Neuronal stem cell (in vitro differentiated cells): ENCODE measurements around the gene SMAD9.

ENCODE experiments used
- DNase-seq: peaks from one replicate; pipeline ENCODE4 v3.0.0-alpha.2; 2013; ENCODE audit warnings: low spot score
- H2AFZ ChIP-seq: one replicate; pipeline ENCODE4 v1.6.1; 2013; ENCODE audit warnings: mild to moderate bottlenecking, low read length, inconsistent platforms
- H2AK5ac ChIP-seq: 2 replicates; pipeline ENCODE4 v1.6.1; 2013; ENCODE audit warnings: low read depth, mild to moderate bottlenecking, inconsistent platforms, low read length, moderate library complexity, mixed read lengths
- H2BK120ac ChIP-seq: 2 replicates; pipeline ENCODE4 v1.6.1; 2013; ENCODE audit warnings: low read depth, mild to moderate bottlenecking, inconsistent platforms, low read length, moderate library complexity, mixed read lengths
- H2BK12ac ChIP-seq: one replicate; pipeline ENCODE4 v1.6.1; 2013; ENCODE audit warnings: low read length, inconsistent platforms
- H2BK15ac ChIP-seq: 2 replicates; pipeline ENCODE4 v1.6.1; 2013; ENCODE audit warnings: mild to moderate bottlenecking, low read length, inconsistent platforms, mixed read lengths
- H2BK5ac ChIP-seq: one replicate; pipeline ENCODE4 v1.6.1; 2013; ENCODE audit warnings: inconsistent platforms, mild to moderate bottlenecking, low read length, moderate library complexity
- H3K14ac ChIP-seq: one replicate; pipeline ENCODE4 v1.6.1; 2013; ENCODE audit warnings: low read length, inconsistent platforms
- H3K18ac ChIP-seq: 2 replicates; pipeline ENCODE4 v1.6.1; 2013; ENCODE audit warnings: low read length, inconsistent platforms
- H3K23ac ChIP-seq: 2 replicates; pipeline ENCODE4 v1.6.1; 2013; ENCODE audit warnings: low read depth, mild to moderate bottlenecking, mixed read lengths, low read length, inconsistent platforms; ENCODE audit not compliant: poor library complexity
- H3K27ac ChIP-seq: replicated peaks from 3 replicates; pipeline ENCODE4 v1.5.1; 2013; ENCODE audit warnings: low read length, inconsistent platforms
- H3K27me3 ChIP-seq, 3 experiments: 2 replicates each; pipeline ENCODE4 v1.6.1; 2013; ENCODE audit warnings: low read length in 3 of 3, mild to moderate bottlenecking in 2 of 3, inconsistent platforms in 1 of 3, low read depth in 1 of 3, mixed read lengths in 1 of 3, moderate library complexity in 1 of 3; ENCODE audit not compliant: control insufficient read depth in 3 of 3, insufficient read depth in 3 of 3
- H3K36me3 ChIP-seq, 2 donors: replicated peaks in 1 of 2; 2 replicates each; pipeline ENCODE4 v1.6.1; 2013; ENCODE audit warnings: low read length in 2 of 2; ENCODE audit not compliant: control insufficient read depth in 2 of 2, insufficient read depth in 2 of 2
- H3K4ac ChIP-seq: 2 replicates; pipeline ENCODE4 v1.6.1; 2013; ENCODE audit warnings: inconsistent platforms, mild to moderate bottlenecking, low read length, moderate library complexity
- H3K4me1 ChIP-seq, 2 donors: 1 replicate in 1 of 2; 2 replicates in 1 of 2; pipeline ENCODE4 v1.6.1; 2013; ENCODE audit warnings: low read length in 2 of 2, low read depth in 1 of 2; ENCODE audit not compliant: control insufficient read depth in 2 of 2, insufficient read depth in 1 of 2
- H3K4me2 ChIP-seq: one replicate; pipeline ENCODE4 v1.6.1; 2013; ENCODE audit warnings: mild to moderate bottlenecking, low read length, inconsistent platforms; ENCODE audit not compliant: insufficient read depth, poor library complexity, severe bottlenecking
- H3K4me3 ChIP-seq, 2 donors: 2 replicates each; pipeline ENCODE4 v1.5.1; 2013; ENCODE audit warnings: low read length in 2 of 2, mild to moderate bottlenecking in 2 of 2, inconsistent platforms in 1 of 2, moderate library complexity in 1 of 2
- H3K79me1 ChIP-seq: one replicate; pipeline ENCODE4 v1.6.1; 2013; ENCODE audit warnings: low read depth, mild to moderate bottlenecking, inconsistent platforms, low read length, moderate library complexity
- H3K9ac ChIP-seq: one replicate; pipeline ENCODE4 v1.6.1; 2013; ENCODE audit warnings: mild to moderate bottlenecking, low read depth, low read length, inconsistent platforms; ENCODE audit not compliant: poor library complexity
- H3K9me3 ChIP-seq, 2 donors: replicated peaks in 1 of 2; 2 replicates each; pipeline versions ENCODE3 to v1.6.1; 2013; ENCODE audit warnings: low read length in 2 of 2, mild to moderate bottlenecking in 2 of 2, inconsistent platforms in 1 of 2, low read depth in 1 of 2, mixed read lengths in 1 of 2, moderate library complexity in 1 of 2; ENCODE audit not compliant: control insufficient read depth in 2 of 2, insufficient read depth in 1 of 2
- H4K8ac ChIP-seq: one replicate; pipeline ENCODE4 v1.6.1; 2013; ENCODE audit warnings: low read depth, mild to moderate bottlenecking, inconsistent platforms, low read length, moderate library complexity
- H4K91ac ChIP-seq: one replicate; pipeline ENCODE4 v1.6.1; 2013; ENCODE audit warnings: low read length, low read depth, mild to moderate bottlenecking, inconsistent platforms; ENCODE audit not compliant: poor library complexity
- WGBS, 2 donors: extraction: QIAGEN DNeasy Blood & Tissue Kit; methylation state at CpG; one replicate each; pipeline ENCODE4 v1.1.7; 2013; ENCODE audit warnings: missing lambda C conversion rate in 2 of 2, mixed read lengths in 1 of 2; ENCODE audit not compliant: insufficient read length in 2 of 2, insufficient replicate concordance in 1 of 2; ENCODE audit errors: extremely low coverage in 2 of 2; 5-methylcytosine and 5-hydroxymethylcytosine counted together

The SMAD9 gene

GRCh38 chr13:36796052-36796451, 124.0 kb downstream of the SMAD9 start:
- Histone ChIP-seq H2AK5ac (no peak overlapping the region), H3K9me3 (no peaks in the 10 kb centered on the region), H2BK12ac (no peak overlapping the region), H2BK5ac (no peak overlapping the region), H3K4me3 (no peak overlapping the region), H3K9ac (no peak overlapping the region), H3K14ac (no peak overlapping the region), H3K27ac (no peak overlapping the region), H2BK15ac (no peak overlapping the region), H4K8ac (no peak overlapping the region), H4K91ac (no peak overlapping the region), H2AFZ (no peak overlapping the region), H3K36me3 (no peaks in the 10 kb centered on the region), H3K4me1 (no peaks in the 10 kb centered on the region), H3K79me1 (no peaks in the 10 kb centered on the region), H3K4ac (no peak overlapping the region), H2BK120ac (no peak overlapping the region), H3K4me2 (no peak overlapping the region), H3K23ac (no peak overlapping the region), H3K27me3 (no peaks in the 10 kb centered on the region), H3K18ac (no peak overlapping the region)
- DNase-seq: no peak
- no CpG with 5 or more reads among the region's 3 CpGs for WGBS, 2 donors

- Histone ChIP-seq H3K79me1 (no peaks in the 10 kb centered on the region), H3K23ac (no peak overlapping the region), H3K14ac (no peak overlapping the region), H3K9ac (no peak overlapping the region), H4K91ac (no peak overlapping the region), H2BK15ac (no peak overlapping the region), H2AFZ (no peak overlapping the region), H3K18ac (no peak overlapping the region), H4K8ac (no peak overlapping the region), H3K4me1 (no peaks in the 10 kb centered on the region), H3K4me3 (no peak overlapping the region), H3K4me2 (no peak overlapping the region), H3K27ac (no peak overlapping the region), H3K27me3 (no peaks in the 10 kb centered on the region), H3K4ac (no peak overlapping the region), H2BK12ac (no peak overlapping the region), H2BK5ac (no peak overlapping the region), H3K36me3 (no peaks in the 10 kb centered on the region), H2BK120ac (no peak overlapping the region), H3K9me3 (no peaks in the 10 kb centered on the region), H2AK5ac (no peak overlapping the region)
- no peak for DNase-seq
- WGBS, 2 donors: no CpG with 5 or more reads among the region's 6 CpGs
These were observed 124.6 kb downstream of the SMAD9 start for GRCh38 chr13:36795463-36795862.
